ENCODE results near the gene TFDP2. TPM values are rescaled to one million over a fixed set of nuclear protein-coding genes. Genes with fewer than 3 reads are reported as not detected.
"Not testable (repeated sequence)": the region's sequence is repeated elsewhere in the genome, so short reads cannot be mapped to it uniquely, and the experiment has no call there.

The TFDP2 gene
- total RNA-seq, 2 experiments from 2014 or later = 23.5 to 29.4 TPM

GRCh38 chr3:141913150-141913811, 236.1 kb downstream of the TFDP2 start:
- no peak overlapping the region for H3K27ac Mint-ChIP-seq
- no peaks in the 10 kb centered on the region for H3K27me3 Mint-ChIP-seq
- no peak overlapping the region for H3K4me3 Mint-ChIP-seq
- H3K36me3 Mint-ChIP-seq (ENCODE audit: low read depth) = peaks cover 48% of the 10 kb centered on the region
- ChIA-PET CTCF (interaction anchor here (0.6 to 2.6 kb wide), 10 partner anchors 9 to 553 kb away, joined by 3 to 12 read pairs (median 4); partner anchors contain the start of gene RNF7), POLR2A (interaction anchor here (0.6 kb wide), 1 partner anchor 316 kb away, joined by 7 read pairs; no protein-coding TSS in a partner anchor)
- H3K4me1 Mint-ChIP-seq = peaks cover 4% of the 10 kb centered on the region
- peak; percentile 75 for DNase-seq
- peaks cover 5% of the 10 kb centered on the region for H3K9me3 Mint-ChIP-seq

GRCh38 chr3:141909986-141910385, 239.4 kb downstream of the TFDP2 start:
- H3K9me3 Mint-ChIP-seq, H3K4me3 Mint-ChIP-seq, CTCF ChIA-PET, H3K4me1 Mint-ChIP-seq, H3K27me3 Mint-ChIP-seq, DNase-seq, H3K27ac Mint-ChIP-seq: not testable (repeated sequence)
- H3K36me3 Mint-ChIP-seq (ENCODE audit: low read depth) = peaks cover 50% of the 10 kb centered on the region
- POLR2A ChIA-PET = interaction anchor here (0.5 kb wide), 1 partner anchor 33 kb away, joined by 4 read pairs; no protein-coding TSS in a partner anchor

- H3K27me3 Mint-ChIP-seq = no peaks in the 10 kb centered on the region
- ChIA-PET POLR2A (interaction anchor here (0.5 kb wide), 1 partner anchor 32 kb away, joined by 4 read pairs; no protein-coding TSS in a partner anchor), CTCF (interaction anchor here (0.5 to 1.9 kb wide), 6 partner anchors 7 to 241 kb away, joined by 3 to 6 read pairs (median 4); partner anchors contain the start of gene RNF7)
- H3K27ac Mint-ChIP-seq = no peak overlapping the region
- H3K36me3 Mint-ChIP-seq (ENCODE audit: low read depth) = peaks cover 48% of the 10 kb centered on the region
- DNase-seq = no peak
- H3K4me3 Mint-ChIP-seq = no peak overlapping the region
- peaks cover 5% of the 10 kb centered on the region for H3K9me3 Mint-ChIP-seq
- H3K4me1 Mint-ChIP-seq = peaks cover 8% of the 10 kb centered on the region
These were observed 239.9 kb downstream of the TFDP2 start for GRCh38 chr3:141909408-141909807.

GRCh38 chr3:141905129-141905528, 244.2 kb downstream of the TFDP2 start:
- H3K27ac Mint-ChIP-seq = no peak overlapping the region
- peaks cover 5% of the 10 kb centered on the region for H3K9me3 Mint-ChIP-seq
- no peak overlapping the region for H3K4me3 Mint-ChIP-seq
- DNase-seq = no peak
- CTCF ChIA-PET = interaction anchor here (1.0 to 1.7 kb wide), 2 partner anchors 30 to 167 kb away, joined by 3 to 4 read pairs; partner anchors contain the start of gene RNF7
- H3K4me1 Mint-ChIP-seq = peaks cover 16% of the 10 kb centered on the region
- peaks cover 42% of the 10 kb centered on the region for H3K36me3 Mint-ChIP-seq (ENCODE audit: low read depth)
- POLR2A ChIA-PET = no interaction called here
- H3K27me3 Mint-ChIP-seq = no peaks in the 10 kb centered on the region

- ChIA-PET POLR2A (no interaction called here), CTCF (interaction anchor here (0.6 to 1.7 kb wide), 4 partner anchors 9 to 29 kb away, joined by 3 to 4 read pairs (median 4); partner anchors contain the start of gene ATP1B3)
- peaks cover 16% of the 10 kb centered on the region for H3K4me1 Mint-ChIP-seq
- DNase-seq = no peak
- peaks cover 44% of the 10 kb centered on the region for H3K36me3 Mint-ChIP-seq (ENCODE audit: low read depth)
- peaks cover 9% of the 10 kb centered on the region for H3K9me3 Mint-ChIP-seq
- H3K27me3 Mint-ChIP-seq = no peaks in the 10 kb centered on the region
- H3K27ac Mint-ChIP-seq = no peak overlapping the region
- H3K4me3 Mint-ChIP-seq = no peak overlapping the region
These were observed 245.1 kb downstream of the TFDP2 start for GRCh38 chr3:141904203-141904602.

- Mint-ChIP-seq H3K9me3 (peaks cover 15% of the 10 kb centered on the region), H3K4me1 (peaks cover 16% of the 10 kb centered on the region), H3K27me3 (no peaks in the 10 kb centered on the region), H3K36me3 (ENCODE audit: low read depth) (peaks cover 46% of the 10 kb centered on the region), H3K4me3 (no peak overlapping the region), H3K27ac (no peak overlapping the region)
- ChIA-PET CTCF (interaction anchor here (1.4 kb wide), 1 partner anchor 163 kb away, joined by 4 read pairs; the partner anchor contains the start of gene RNF7), POLR2A (no interaction called here)
- DNase-seq = no peak
These were observed 247.4 kb downstream of the TFDP2 start for GRCh38 chr3:141901914-141902313.

GRCh38 chr3:141900343-141900742, 249.0 kb downstream of the TFDP2 start:
- Mint-ChIP-seq H3K27me3 (no peaks in the 10 kb centered on the region), H3K4me3 (no peak overlapping the region), H3K36me3 (ENCODE audit: low read depth) (peaks cover 54% of the 10 kb centered on the region), H3K9me3 (peaks cover 15% of the 10 kb centered on the region), H3K27ac (no peak overlapping the region), H3K4me1 (peaks cover 26% of the 10 kb centered on the region)
- POLR2A ChIA-PET = no interaction called here
- CTCF ChIA-PET = interaction anchor here (0.8 to 2.5 kb wide), 8 partner anchors 13 to 162 kb away, joined by 3 to 9 read pairs (median 4); partner anchors contain the start of genes ATP1B3 and RNF7
- no peak for DNase-seq

GRCh38 chr3:141898908-141899307, 250.4 kb downstream of the TFDP2 start:
- ChIA-PET POLR2A (no interaction called here), CTCF (interaction anchor here (1.7 to 2.5 kb wide), 2 partner anchors 14 to 23 kb away, joined by 4 to 9 read pairs; no protein-coding TSS in a partner anchor)
- no peak for DNase-seq
- peaks cover 15% of the 10 kb centered on the region for H3K9me3 Mint-ChIP-seq
- no peak overlapping the region for H3K4me3 Mint-ChIP-seq
- peaks cover 52% of the 10 kb centered on the region for H3K36me3 Mint-ChIP-seq (ENCODE audit: low read depth)
- no peak overlapping the region for H3K27ac Mint-ChIP-seq
- H3K4me1 Mint-ChIP-seq = peaks cover 18% of the 10 kb centered on the region
- H3K27me3 Mint-ChIP-seq = no peaks in the 10 kb centered on the region

GRCh38 chr3:141895731-141896130, 253.6 kb downstream of the TFDP2 start:
- no peak overlapping the region for H3K27ac Mint-ChIP-seq
- H3K4me3 Mint-ChIP-seq = no peak overlapping the region
- ChIA-PET POLR2A (no interaction called here), CTCF (interaction anchor here (0.9 to 1.7 kb wide), 2 partner anchors 16 to 20 kb away, joined by 3 to 4 read pairs; no protein-coding TSS in a partner anchor)
- peaks cover 58% of the 10 kb centered on the region for H3K36me3 Mint-ChIP-seq (ENCODE audit: low read depth)
- peaks cover 15% of the 10 kb centered on the region for H3K9me3 Mint-ChIP-seq
- peaks cover 20% of the 10 kb centered on the region for H3K4me1 Mint-ChIP-seq
- no peak for DNase-seq
- H3K27me3 Mint-ChIP-seq = no peaks in the 10 kb centered on the region

- Mint-ChIP-seq H3K27me3 (no peaks in the 10 kb centered on the region), H3K36me3 (ENCODE audit: low read depth) (peaks cover 50% of the 10 kb centered on the region), H3K27ac (no peak overlapping the region), H3K4me3 (no peak overlapping the region), H3K9me3 (peaks cover 9% of the 10 kb centered on the region), H3K4me1 (peaks cover 20% of the 10 kb centered on the region)
- DNase-seq = no peak
- CTCF ChIA-PET = interaction anchor here (0.6 to 2.2 kb wide), 5 partner anchors 12 to 78 kb away, joined by 3 to 9 read pairs (median 6); no protein-coding TSS in a partner anchor
- POLR2A ChIA-PET = no interaction called here
These were observed 254.7 kb downstream of the TFDP2 start for GRCh38 chr3:141894524-141895176.
